GM12878 (cell line): ENCODE measurements around the gene CAMP. TPM values are rescaled to one million over a fixed set of nuclear protein-coding genes. Genes with fewer than 3 reads are reported as not detected.

Experiments
- ATAC-seq: fragments of 200-7000 bp; cut with Tn5 transposase; 3 replicates; pipeline ENCODE4 v1.9.1; 2020; ENCODE audit warnings: mild to moderate bottlenecking, moderate library complexity
- BruUV-seq: library from RNA; stranded (reverse); fragments of 400-500 nt; replicated peaks from 2 replicates; lab custom pipeline; 2021; lab: Mats Ljungman, UMichigan
- CTCF ChIA-PET: fragments of 300-600 bp; sonication (Branson Sonifier 250); formaldehyde crosslinking; extraction: SDS; loops from one replicate; lab custom pipeline; 2021; ENCODE audit warnings: inconsistent platforms; lab: Yijun Ruan, JAX
- POLR2A ChIA-PET: fragments of 350-600 bp; formaldehyde crosslinking; extraction: SDS; loops from one replicate; lab custom pipeline; 2021; ENCODE audit warnings: inconsistent platforms; lab: Charles Lee
- RAD21 ChIA-PET: fragments of 300-600 bp; sonication (Branson Sonifier 250); formaldehyde crosslinking; loops from one replicate; lab custom pipeline; 2023; ENCODE audit warnings: antibody characterized with exemption; ENCODE audit not compliant: unreplicated experiment; lab: Charles Lee
- SMC1A ChIA-PET: fragments of 300-600 bp; sonication (Branson Sonifier 250); formaldehyde crosslinking; loops from one replicate; lab custom pipeline; 2023; ENCODE audit not compliant: unreplicated experiment, uncharacterized antibody; lab: Charles Lee
- DNase-seq: peaks from one replicate; pipeline ENCODE4 v3.0.0-alpha.2; 2011; ENCODE audit warnings: low read depth, low spot score
- FAIRE-seq: peaks from 3 replicates; lab custom pipeline; 2011; peaks lifted over from hg19 to GRCh38; lab: Jason Lieb, UNC
- H2AFZ ChIP-seq: 2 replicates; pipeline ENCODE4 v1.6.0; 2011; ENCODE audit warnings: low read depth, low read length, control low read depth; ENCODE audit not compliant: control insufficient read depth
- H3K27ac ChIP-seq: 2 replicates; pipeline ENCODE4 v1.5.1; 2011; ENCODE audit warnings: control low read depth; ENCODE audit not compliant: control insufficient read depth, insufficient read depth
- H3K27me3 ChIP-seq, 2 experiments: replicated peaks in 1 of 2; 2 replicates each; pipeline versions ENCODE4 v1.6.0 to v1.6.1; 2011; ENCODE audit warnings: low read length in 1 of 2; ENCODE audit not compliant: control insufficient read depth in 2 of 2, insufficient read depth in 2 of 2
- H3K36me3 ChIP-seq, 2 experiments: 2 replicates each; pipeline ENCODE4 v1.5.1; 2011; ENCODE audit warnings: low read length in 1 of 2; ENCODE audit not compliant: control insufficient read depth in 2 of 2, insufficient read depth in 2 of 2
- H3K4me1 ChIP-seq: 2 replicates; pipeline ENCODE4 v1.6.1; 2011; ENCODE audit warnings: mild to moderate bottlenecking, low read length, moderate library complexity, mixed read lengths; ENCODE audit not compliant: control insufficient read depth, insufficient read depth
- H3K4me2 ChIP-seq: 2 replicates; pipeline ENCODE4 v1.6.0; 2011; ENCODE audit warnings: control low read depth; ENCODE audit not compliant: control insufficient read depth, insufficient read depth
- H3K4me3 ChIP-seq: fragments of 200-600 bp; sonication (generic); 2 replicates; pipeline ENCODE4 v1.5.1; 2016
- H3K79me2 ChIP-seq: 2 replicates; pipeline ENCODE4 v1.6.0; 2011; ENCODE audit warnings: low read length; ENCODE audit not compliant: control insufficient read depth, insufficient read depth
- H3K9ac ChIP-seq: 2 replicates; pipeline ENCODE4 v1.8.0; 2011; ENCODE audit warnings: low read length, control low read depth, mixed read lengths; ENCODE audit not compliant: control insufficient read depth, insufficient read depth
- H3K9me3 ChIP-seq: replicated peaks from 3 replicates; pipeline ENCODE4 v1.5.1; 2011; ENCODE audit warnings: mild to moderate bottlenecking, low read length; ENCODE audit not compliant: control insufficient read depth, insufficient read depth
- H4K20me1 ChIP-seq: 2 replicates; pipeline ENCODE4 v1.6.0; 2011; ENCODE audit not compliant: control insufficient read depth, insufficient read depth
- ATF7 ChIP-seq: fragments of 450-650 bp; IDR thresholded peaks from 2 replicates; pipeline ENCODE4 v1.6.1; 2016; ENCODE audit warnings: low read depth, mild to moderate bottlenecking
- EGR1 ChIP-seq, 2 experiments: IDR thresholded peaks; 1 replicate in 1 of 2; 2 replicates in 1 of 2; pipeline ENCODE4 v1.6.1; 2011 to 2012; ENCODE audit warnings: low read depth in 2 of 2, low read length in 2 of 2, borderline replicate concordance in 1 of 2, mild to moderate bottlenecking in 1 of 2, moderate library complexity in 1 of 2
- IKZF1 ChIP-seq: fragments of 450-650 bp; conservative IDR thresholded peaks from 2 replicates; pipeline ENCODE4 v1.6.1; 2017; ENCODE audit warnings: antibody characterized with exemption, mild to moderate bottlenecking
- IRF4 ChIP-seq: IDR thresholded peaks from 2 replicates; pipeline ENCODE4 v1.6.1; 2011; ENCODE audit warnings: low read depth, low read length
- JUND ChIP-seq: IDR thresholded peaks from 2 replicates; pipeline ENCODE4 v1.6.1; 2012; ENCODE audit warnings: low read depth, mild to moderate bottlenecking, low read length, improper control_type of control experiment, moderate library complexity
- MAX ChIP-seq: IDR thresholded peaks from 2 replicates; pipeline ENCODE4 v1.6.1; 2012; ENCODE audit warnings: low read depth, low read length, improper control_type of control experiment
- MEF2B ChIP-seq: fragments of 450-650 bp; IDR thresholded peaks from 2 replicates; pipeline ENCODE4 v1.6.1; 2018; ENCODE audit warnings: mild to moderate bottlenecking, moderate library complexity; ENCODE audit not compliant: partially characterized antibody, poor library complexity, severe bottlenecking
- MYB ChIP-seq: fragments of 150-350 bp; IDR thresholded peaks from 2 replicates; pipeline ENCODE4 v1.6.1; 2014; ENCODE audit warnings: mild to moderate bottlenecking, low read depth, low read length, borderline replicate concordance
- NFYA ChIP-seq: IDR thresholded peaks from 2 replicates; pipeline ENCODE4 v1.6.1; 2011; ENCODE audit warnings: low read depth, mild to moderate bottlenecking, low read length, improper control_type of control experiment, borderline replicate concordance
- PBX3 ChIP-seq: IDR thresholded peaks from 2 replicates; pipeline ENCODE4 v1.6.1; 2011; ENCODE audit warnings: mild to moderate bottlenecking, low read depth, low read length, moderate library complexity; ENCODE audit not compliant: insufficient replicate concordance
- SMAD1 ChIP-seq: fragments of 450-650 bp; IDR thresholded peaks from 2 replicates; pipeline ENCODE4 v1.6.1; 2018; ENCODE audit warnings: mild to moderate bottlenecking, low read depth; ENCODE audit not compliant: partially characterized antibody
- SMAD5 ChIP-seq: IDR thresholded peaks from 2 replicates; pipeline ENCODE4 v1.6.1; 2016; ENCODE audit warnings: antibody characterized with exemption, low read depth
- SMC3 ChIP-seq: IDR thresholded peaks from 2 replicates; pipeline ENCODE4 v1.6.1; 2011; ENCODE audit warnings: low read length, improper control_type of control experiment, borderline replicate concordance
- TCF7 ChIP-seq: IDR thresholded peaks from 2 replicates; pipeline ENCODE4 v1.6.1; 2014; ENCODE audit warnings: antibody characterized with exemption, borderline replicate concordance
- ZNF384 ChIP-seq: IDR thresholded peaks from 2 replicates; pipeline ENCODE4 v1.6.1; 2012; ENCODE audit warnings: low read depth, mild to moderate bottlenecking, low read length, improper control_type of control experiment, borderline replicate concordance
- WGBS: methylation state at CpG from one replicate; pipeline ENCODE4 v1.1.6; 2016; ENCODE audit warnings: low lambda C conversion rate; ENCODE audit not compliant: insufficient replicate concordance, insufficient coverage; ENCODE audit errors: missing lambda C conversion rate; 5-methylcytosine and 5-hydroxymethylcytosine counted together
- in situ Hi-C: fragments of 300-500 bp; cut with MboI; formaldehyde crosslinking; loops from 9 replicates; pipeline ENCODE4 v1.14.3; 2018; ENCODE audit warnings: mixed read lengths
- intact Hi-C: fragments of 100-400 bp; cut with micrococcal nuclease; formaldehyde crosslinking; loops from one replicate; pipeline ENCODE4 v1.14.2; 2022; ENCODE audit not compliant: unreplicated experiment
- polyA plus RNA-seq, 11 experiments: library from polyadenylated mRNA; depleted of rRNA in 4 of 11; unstranded in 6 of 11; stranded (reverse) in 5 of 11; fragments of >200 nt; fragmentation: Nextera tagmentation in 4 of 11; fragmentation: Illumina TruSeq in 1 of 11; extraction: Ambion mirVana in 4 of 11; extraction: Trizol in 1 of 11; gene quantifications; 1 replicate in 1 of 11; 2 replicates in 10 of 11; pipeline versions ENCODE4 v1.2.1 to v1.2.3, GENCODE V29; 2011 to 2016; ENCODE audit warnings: inconsistent platforms in 2 of 11, missing spikeins in 2 of 11, low read depth in 1 of 11
- total RNA-seq, 4 experiments: library from RNA; depleted of rRNA in 3 of 4; stranded (reverse); fragments of >200 nt in 3 of 4; fragmentation: Illumina TruSeq in 1 of 4; extraction: Trizol in 1 of 4; gene quantifications; 2 replicates each; pipeline versions ENCODE4 v1.2.1 to v1.2.3, GENCODE V29; 2013 to 2021
- TF ChIP-seq, protein P1 (sequence below): IDR thresholded peaks from 2 replicates; pipeline ENCODE4 v1.6.1; 2011; ENCODE audit warnings: low read depth, mild to moderate bottlenecking, low read length, moderate library complexity, borderline replicate concordance; ENCODE audit errors: extremely low read depth
- TF ChIP-seq, protein P2 (sequence below): fragments of 450-650 bp; IDR thresholded peaks from 2 replicates; pipeline ENCODE4 v1.6.1; 2017; ENCODE audit warnings: low read depth, mild to moderate bottlenecking, moderate library complexity
- TF ChIP-seq, protein P3 (sequence below): fragments of 450-650 bp; IDR thresholded peaks from 2 replicates; pipeline ENCODE4 v1.6.1; 2017; ENCODE audit warnings: borderline replicate concordance

CAMP gene
- total and polyA plus RNA-seq, 10 of the 15 experiments (the other 5 are each of a cell fraction or from before 2014, with no cell fraction given) = 0.76 to 34.3 (median 7.6) TPM

DNA sequence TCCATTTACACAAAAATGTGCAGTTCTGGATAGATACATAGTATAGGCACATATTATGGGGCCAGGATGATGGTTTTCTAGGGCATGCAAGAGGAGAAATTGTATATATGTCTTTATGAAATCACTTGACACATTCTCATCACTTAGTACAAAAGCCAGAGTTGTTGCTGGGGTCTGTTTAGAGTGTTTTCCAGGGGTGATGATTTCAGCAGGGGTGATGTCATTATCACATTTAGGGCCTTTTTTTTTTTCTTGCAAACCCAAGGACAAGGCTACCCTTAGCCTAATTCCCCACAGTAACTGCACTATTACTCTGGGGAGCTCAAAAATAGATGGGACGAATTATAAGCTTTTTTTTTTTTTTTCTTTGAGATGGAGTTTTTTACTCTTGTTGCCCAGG is 21.2 kb downstream of the CAMP start:
- BruUV-seq = no TSS peak
- no peak for DNase-seq
- intact Hi-C loops = no loop called here

More for the DNA sequence above, 21.2 kb downstream of the CAMP start:
- RAD21 ChIA-PET = interaction anchor here (2.3 to 3.1 kb wide), 2 partner anchors 156 to 192 kb away, joined by 9 to 21 read pairs; no protein-coding TSS in a partner anchor
- no peak overlapping the region for H3K9ac ChIP-seq
- TF ChIP-seq PBX3 (no peak), ATF7 (peak; percentile 65), SMC3 (no peak), MYB (no peak), IKZF1 (no peak), IRF4 (no peak), MAX (no peak), EGR1 (IDR thresholded peaks at IDR 0.05; ENCODE audit: borderline replicate concordance in 1 of 2, low read depth in 2 of 2, low read length in 2 of 2) (no peak), SMAD1 (no peak), MEF2B (no peak), SMAD5 (no peak), NFYA (no peak), TCF7 (no peak), JUND (no peak), ZNF384 (0 out of 2 replicates have a peak, but pooled peaks have one; percentile 23)
- TF ChIP-seq, protein P1, sequence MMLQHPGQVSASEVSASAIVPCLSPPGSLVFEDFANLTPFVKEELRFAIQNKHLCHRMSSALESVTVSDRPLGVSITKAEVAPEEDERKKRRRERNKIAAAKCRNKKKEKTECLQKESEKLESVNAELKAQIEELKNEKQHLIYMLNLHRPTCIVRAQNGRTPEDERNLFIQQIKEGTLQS = no peak
- TF ChIP-seq, protein P2, sequence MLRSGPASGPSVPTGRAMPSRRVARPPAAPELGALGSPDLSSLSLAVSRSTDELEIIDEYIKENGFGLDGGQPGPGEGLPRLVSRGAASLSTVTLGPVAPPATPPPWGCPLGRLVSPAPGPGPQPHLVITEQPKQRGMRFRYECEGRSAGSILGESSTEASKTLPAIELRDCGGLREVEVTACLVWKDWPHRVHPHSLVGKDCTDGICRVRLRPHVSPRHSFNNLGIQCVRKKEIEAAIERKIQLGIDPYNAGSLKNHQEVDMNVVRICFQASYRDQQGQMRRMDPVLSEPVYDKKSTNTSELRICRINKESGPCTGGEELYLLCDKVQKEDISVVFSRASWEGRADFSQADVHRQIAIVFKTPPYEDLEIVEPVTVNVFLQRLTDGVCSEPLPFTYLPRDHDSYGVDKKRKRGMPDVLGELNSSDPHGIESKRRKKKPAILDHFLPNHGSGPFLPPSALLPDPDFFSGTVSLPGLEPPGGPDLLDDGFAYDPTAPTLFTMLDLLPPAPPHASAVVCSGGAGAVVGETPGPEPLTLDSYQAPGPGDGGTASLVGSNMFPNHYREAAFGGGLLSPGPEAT = no peak
- TF ChIP-seq, protein P3, sequence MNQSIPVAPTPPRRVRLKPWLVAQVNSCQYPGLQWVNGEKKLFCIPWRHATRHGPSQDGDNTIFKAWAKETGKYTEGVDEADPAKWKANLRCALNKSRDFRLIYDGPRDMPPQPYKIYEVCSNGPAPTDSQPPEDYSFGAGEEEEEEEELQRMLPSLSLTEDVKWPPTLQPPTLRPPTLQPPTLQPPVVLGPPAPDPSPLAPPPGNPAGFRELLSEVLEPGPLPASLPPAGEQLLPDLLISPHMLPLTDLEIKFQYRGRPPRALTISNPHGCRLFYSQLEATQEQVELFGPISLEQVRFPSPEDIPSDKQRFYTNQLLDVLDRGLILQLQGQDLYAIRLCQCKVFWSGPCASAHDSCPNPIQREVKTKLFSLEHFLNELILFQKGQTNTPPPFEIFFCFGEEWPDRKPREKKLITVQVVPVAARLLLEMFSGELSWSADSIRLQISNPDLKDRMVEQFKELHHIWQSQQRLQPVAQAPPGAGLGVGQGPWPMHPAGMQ = no peak
- no peak overlapping the region for H3K27ac ChIP-seq
- CTCF ChIA-PET = interaction anchor here (0.7 to 3.6 kb wide), 6 partner anchors 11 to 192 kb away, joined by 3 to 32 read pairs (median 4); partner anchors contain the start of gene CAMP
- H3K4me3 ChIP-seq = no peak overlapping the region
- ATAC-seq (no peak), FAIRE-seq (no peak)
- H3K4me1 ChIP-seq = peaks cover 7% of the 10 kb centered on the region; the same call in 1 of the 2 replicates
- SMC1A ChIA-PET = interaction anchor here (1.3 to 2.0 kb wide), 6 partner anchors 10 to 196 kb away, joined by 3 to 14 read pairs (median 5); partner anchors contain the start of genes CCDC51, CDC25A and TMA7
- 38% methylated on average over 1 of the region's 1 CpG for WGBS
- peak overlapping the region; percentile 23; the same call in 1 of the 2 replicates for H3K4me2 ChIP-seq
- no peak overlapping the region for H2AFZ ChIP-seq
- POLR2A ChIA-PET = interaction anchor here (0.6 to 1.2 kb wide), 4 partner anchors 14 to 229 kb away, joined by 3 to 5 read pairs (median 4); no protein-coding TSS in a partner anchor
- H3K9me3 ChIP-seq = no peaks in the 10 kb centered on the region
- no peaks in the 10 kb centered on the region; a peak in 2 of 4 replicates for H3K36me3 ChIP-seq
- no peaks in the 10 kb centered on the region for H3K27me3 ChIP-seq
- no peaks in the 10 kb centered on the region for H4K20me1 ChIP-seq
- peaks cover 54% of the 10 kb centered on the region for H3K79me2 ChIP-seq
- in situ Hi-C loops = no loop called here
